COLO829 (cell line): ENCODE measurements around the gene IFNK.

Source experiments
- DNase-seq: peaks from one replicate; pipeline ENCODE4 v3.0.0; 2012; ENCODE audit warnings: low spot score

IFNK gene

GRCh38 chr9:27573634-27574590 is 49.8 kb downstream of the IFNK start:
- peak; percentile 93 for DNase-seq
